NB4 (cell line): Measurements from ENCODE around the gene CHD8.

ENCODE experiments used
- CTCF ChIP-seq: IDR thresholded peaks from one replicate; pipeline ENCODE4 v1.5.1; 2012; ENCODE audit warnings: low read depth, low read length
- MYC ChIP-seq: IDR thresholded peaks from 2 replicates; pipeline ENCODE4 v1.6.1; 2011; ENCODE audit warnings: low read depth, low read length
- POLR2A ChIP-seq: IDR thresholded peaks from 2 replicates; pipeline ENCODE4 v1.6.1; 2011; ENCODE audit warnings: mild to moderate bottlenecking; ENCODE audit not compliant: insufficient read length; ENCODE audit errors: extremely low read depth

GRCh38 chr14:21382886-21383847 is 72.8 kb downstream of the CHD8 start:
- TF ChIP-seq CTCF (no peak), POLR2A (no peak), MYC (no peak)
